HCT116 (cell line): Measurements from ENCODE around the gene KIAA0232.

ENCODE experiments used
- CTCF ChIP-seq, 3 experiments: fragments of 200-600 bp in 1 of 3; sonication (generic) in 1 of 3; IDR thresholded peaks in 2 of 3; conservative IDR thresholded peaks in 1 of 3; 2 replicates each; pipeline ENCODE4 v1.5.1; 2012 to 2017; ENCODE audit warnings: low read depth in 2 of 3, low read length in 2 of 3, antibody characterized with exemption in 1 of 3, borderline replicate concordance in 1 of 3, control low read depth in 1 of 3, mild to moderate bottlenecking in 1 of 3, mixed read lengths in 1 of 3, mixed run types in 1 of 3, moderate library complexity in 1 of 3; ENCODE audit not compliant: insufficient read depth in 1 of 3
- ELF1 ChIP-seq: IDR thresholded peaks from 2 replicates; pipeline ENCODE4 v1.6.1; 2012; ENCODE audit warnings: low read depth, borderline replicate concordance
- EZH2 ChIP-seq: fragments of 200-600 bp; sonication (generic); IDR thresholded peaks from 2 replicates; pipeline ENCODE4 v1.6.1; 2017; ENCODE audit warnings: antibody characterized with exemption, mixed run types
- EZH2phosphoT487 ChIP-seq: fragments of 200-600 bp; IDR thresholded peaks from 2 replicates; pipeline ENCODE4 v1.6.1; 2018; ENCODE audit warnings: antibody characterized with exemption, borderline replicate concordance
- FOSL1 ChIP-seq: IDR thresholded peaks from 2 replicates; pipeline ENCODE4 v1.6.1; 2012; ENCODE audit warnings: low read depth
- MAX ChIP-seq: IDR thresholded peaks from 2 replicates; pipeline ENCODE4 v1.6.1; 2012
- POLR2A ChIP-seq: IDR thresholded peaks from 2 replicates; pipeline ENCODE4 v1.7.0; 2011; ENCODE audit warnings: borderline replicate concordance; ENCODE audit not compliant: insufficient read depth, insufficient read length; ENCODE audit errors: extremely low read depth
- POLR2AphosphoS5 ChIP-seq: IDR thresholded peaks from 2 replicates; pipeline ENCODE4 v1.6.1; 2011; ENCODE audit warnings: mild to moderate bottlenecking, low read depth, low read length, moderate library complexity
- RAD21 ChIP-seq: IDR thresholded peaks from 2 replicates; pipeline ENCODE4 v1.6.1; 2012; ENCODE audit warnings: low read depth, mild to moderate bottlenecking
- REST ChIP-seq: IDR thresholded peaks from 2 replicates; pipeline ENCODE4 v1.6.1; 2012; ENCODE audit warnings: low read depth
- SP1 ChIP-seq: IDR thresholded peaks from 2 replicates; pipeline ENCODE4 v1.6.1; 2012; ENCODE audit warnings: low read depth
- TCF7L2 ChIP-seq: IDR thresholded peaks from 2 replicates; pipeline ENCODE4 v1.7.0; 2011; ENCODE audit warnings: borderline replicate concordance, inconsistent platforms; ENCODE audit not compliant: insufficient read depth, insufficient read length; ENCODE audit errors: extremely low read depth
- ZBTB33 ChIP-seq: IDR thresholded peaks from 2 replicates; pipeline ENCODE4 v1.6.1; 2011; ENCODE audit warnings: mild to moderate bottlenecking, low read length, moderate library complexity; ENCODE audit not compliant: insufficient replicate concordance; ENCODE audit errors: extremely low read depth
- ZFX ChIP-seq: fragments of 450-650 bp; IDR thresholded peaks from 2 replicates; pipeline ENCODE4 v1.6.1; 2017

GRCh38 chr4:6777636-6778281 lies 4.8 kb upstream of the KIAA0232 start:
- no peak for TF ChIP-seq CTCF (IDR thresholded peaks at IDR 0.05 in 2 of 3, conservative IDR thresholded peaks at IDR 0.05 in 1 of 3; ENCODE audit: borderline replicate concordance in 1 of 3, insufficient read depth in 1 of 3, low read depth in 2 of 3, low read length in 2 of 3)
- TF ChIP-seq POLR2AphosphoS5, result no peak
- no peak for TF ChIP-seq EZH2phosphoT487
- TF ChIP-seq ZBTB33, result no peak
- no peak for TF ChIP-seq POLR2A
- no peak for TF ChIP-seq ZFX
- TF ChIP-seq TCF7L2, result no peak
- no peak for TF ChIP-seq MAX
- TF ChIP-seq REST, result no peak
- TF ChIP-seq FOSL1, result no peak
- no peak for TF ChIP-seq EZH2
- TF ChIP-seq ELF1, result no peak
- TF ChIP-seq RAD21, result no peak
- TF ChIP-seq SP1, result no peak
